Activated CD4-positive, alpha-beta memory T cell treated with anti-CD3 and anti-CD28 coated beads, Interleukin-2, amount 10 ng/mL, durations not matched to agents 7 days and 5 days (primary cell): ENCODE data around the gene ADAP1. TPM values are rescaled to one million over a fixed set of nuclear protein-coding genes. Genes with fewer than 3 reads are reported as not detected.
A peak's percentile ranks its signal among the peaks of the same experiment; 100 is the strongest.

ENCODE experiments used
- CTCF ChIA-PET: fragments of 350-600 bp; sonication (Branson Sonifier 250); formaldehyde crosslinking; loops from one replicate; lab custom pipeline; 2021; ENCODE audit warnings: antibody characterized with exemption, inconsistent platforms; lab: Charles Lee
- POLR2A ChIA-PET: fragments of 350-600 bp; sonication (Branson Sonifier 250); formaldehyde crosslinking; loops from one replicate; lab custom pipeline; 2021; ENCODE audit warnings: antibody characterized with exemption; lab: Charles Lee
- DNase-seq: peaks from one replicate; pipeline ENCODE4 v3.0.0-alpha.2; 2020
- H3K27ac Mint-ChIP-seq: one replicate; pipeline ENCODE4 v1.8.0; 2021; ENCODE audit warnings: mild to moderate bottlenecking, mixed read lengths
- H3K27me3 Mint-ChIP-seq: one replicate; pipeline ENCODE4 v1.8.0; 2021; ENCODE audit warnings: mixed read lengths
- H3K36me3 Mint-ChIP-seq: one replicate; pipeline ENCODE4 v1.8.0; 2021; ENCODE audit warnings: low read depth, mixed read lengths
- H3K4me1 Mint-ChIP-seq: one replicate; pipeline ENCODE4 v1.8.0; 2021; ENCODE audit warnings: mixed read lengths
- H3K4me3 Mint-ChIP-seq: one replicate; pipeline ENCODE4 v1.8.0; 2021; ENCODE audit warnings: mild to moderate bottlenecking, mixed read lengths
- H3K9me3 Mint-ChIP-seq: one replicate; pipeline ENCODE4 v1.8.0; 2021; ENCODE audit warnings: mixed read lengths
- total RNA-seq, 2 experiments: library from RNA; stranded (reverse); gene quantifications; one replicate each; pipeline ENCODE4 v1.2.3, GENCODE V29; 2021

The ADAP1 gene
- total RNA-seq, 2 experiments from 2014 or later: 11.1 to 13.0 TPM

DNA sequence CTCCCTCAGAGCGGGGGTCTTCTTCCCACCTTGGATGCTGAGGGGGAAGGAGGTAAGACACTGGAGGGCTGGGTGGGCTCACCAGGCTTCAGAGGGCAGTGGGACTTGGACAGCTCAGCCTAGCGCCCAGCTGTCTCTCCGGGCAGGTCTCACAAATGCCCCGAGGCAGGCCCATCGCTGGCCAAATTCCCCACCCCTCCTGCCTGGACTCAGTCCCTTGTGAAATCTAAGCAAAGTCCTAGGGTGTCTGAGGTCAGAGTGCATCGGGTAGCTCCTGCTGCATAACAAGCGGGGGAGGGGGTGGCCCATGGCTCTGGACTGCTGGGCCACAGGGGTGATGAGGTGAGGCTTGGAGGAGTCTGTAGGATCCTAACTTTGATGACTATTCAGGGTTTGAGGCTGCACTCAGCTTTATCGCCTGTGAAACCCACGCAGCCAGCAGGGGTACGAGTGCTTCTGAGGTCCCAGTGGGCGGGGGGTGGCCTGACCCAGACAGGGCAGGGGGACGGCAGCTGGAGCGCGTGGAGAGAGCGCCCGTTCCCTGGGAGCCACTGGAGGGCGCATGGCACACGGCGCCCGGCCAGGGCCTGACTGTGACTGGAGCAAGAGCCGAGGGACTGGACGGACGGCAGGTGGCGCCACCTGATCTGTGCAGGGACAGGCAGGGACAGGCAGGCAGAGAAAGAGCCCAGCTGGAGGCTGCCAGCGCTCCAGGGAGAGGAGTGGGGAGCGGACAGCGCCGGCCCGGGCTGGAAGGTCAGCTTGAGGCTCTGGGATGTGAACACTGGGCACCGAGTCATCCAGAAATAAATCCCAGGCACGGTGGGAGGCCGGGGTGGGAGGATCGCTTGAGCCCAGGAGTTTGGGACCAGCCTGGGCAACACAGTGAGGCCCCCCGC is 38.5 kb upstream of the ADAP1 start:
- H3K27ac Mint-ChIP-seq: no peak overlapping the region
- POLR2A ChIA-PET: interaction anchor here (0.9 to 3.9 kb wide), 7 partner anchors 16 to 183 kb away, joined by 3 to 28 read pairs (median 4); partner anchors contain the start of gene COX19
- H3K4me1 Mint-ChIP-seq: peaks cover 3% of the 10 kb centered on the region
- peak; percentile 96 for DNase-seq
- H3K4me3 Mint-ChIP-seq: no peak overlapping the region
- no peaks in the 10 kb centered on the region for H3K36me3 Mint-ChIP-seq
- no peaks in the 10 kb centered on the region for H3K9me3 Mint-ChIP-seq
- H3K27me3 Mint-ChIP-seq: no peaks in the 10 kb centered on the region
- CTCF ChIA-PET: interaction anchor here (0.7 to 7.3 kb wide), 36 partner anchors 11 to 671 kb away, joined by 3 to 270 read pairs (median 5); partner anchors contain the start of genes COX19 and GPR146

DNA sequence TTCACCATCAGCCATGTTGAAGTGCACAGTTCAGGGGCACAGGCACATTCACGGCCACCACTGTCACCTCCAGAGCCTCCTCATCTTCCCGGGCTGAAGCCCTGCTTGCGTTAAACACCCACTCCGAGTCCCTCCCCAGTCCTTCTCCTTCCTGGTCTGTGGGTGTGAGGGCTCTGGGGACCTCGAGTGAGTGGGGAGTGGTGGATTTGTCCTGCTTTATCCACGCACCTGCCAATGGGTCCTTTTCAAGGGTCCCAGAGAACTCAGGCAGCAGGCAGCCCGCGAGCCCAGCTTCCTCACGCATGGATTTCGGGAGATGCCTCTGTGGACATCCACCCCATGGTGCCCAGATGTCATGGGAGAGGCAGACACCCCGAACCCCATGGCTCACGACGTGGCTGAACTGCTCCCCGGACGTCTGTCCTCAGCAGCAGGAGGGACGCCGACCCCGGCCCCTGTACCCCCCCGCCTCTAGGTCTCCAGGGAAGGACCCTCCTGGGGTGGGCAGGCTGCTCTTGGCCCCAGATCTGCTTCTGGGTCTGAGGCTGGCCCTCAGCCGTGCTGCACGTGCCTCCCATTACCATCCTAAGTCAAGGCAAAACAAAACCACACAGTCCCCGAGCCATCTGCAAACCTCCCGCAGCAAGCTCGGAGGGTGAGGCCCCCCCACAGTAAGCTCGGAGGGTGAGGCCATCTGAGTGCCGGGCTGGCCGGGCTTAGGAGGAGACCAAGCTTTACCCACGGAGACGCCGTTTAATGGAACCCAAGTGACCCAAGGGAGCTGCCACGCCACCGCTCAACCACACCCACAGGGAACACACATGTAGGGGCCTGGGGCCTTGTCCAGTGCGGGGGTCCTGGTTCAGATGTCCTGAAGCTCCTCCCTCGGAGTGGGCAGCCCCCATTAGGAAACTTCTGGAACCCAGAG is 37.5 kb upstream of the ADAP1 start:
- Mint-ChIP-seq H3K4me1 (peaks cover 3% of the 10 kb centered on the region), H3K27ac (no peak overlapping the region), H3K4me3 (no peak overlapping the region), H3K27me3 (no peaks in the 10 kb centered on the region), H3K9me3 (no peaks in the 10 kb centered on the region), H3K36me3 (no peaks in the 10 kb centered on the region)
- POLR2A ChIA-PET: interaction anchor here (0.9 to 2.1 kb wide), 4 partner anchors 15 to 184 kb away, joined by 3 to 8 read pairs (median 6); partner anchors contain the start of gene COX19
- CTCF ChIA-PET: interaction anchor here (0.7 to 7.3 kb wide), 22 partner anchors 14 to 261 kb away, joined by 3 to 270 read pairs (median 10); partner anchors contain the start of genes COX19 and GPR146
- DNase-seq: no peak

DNA sequence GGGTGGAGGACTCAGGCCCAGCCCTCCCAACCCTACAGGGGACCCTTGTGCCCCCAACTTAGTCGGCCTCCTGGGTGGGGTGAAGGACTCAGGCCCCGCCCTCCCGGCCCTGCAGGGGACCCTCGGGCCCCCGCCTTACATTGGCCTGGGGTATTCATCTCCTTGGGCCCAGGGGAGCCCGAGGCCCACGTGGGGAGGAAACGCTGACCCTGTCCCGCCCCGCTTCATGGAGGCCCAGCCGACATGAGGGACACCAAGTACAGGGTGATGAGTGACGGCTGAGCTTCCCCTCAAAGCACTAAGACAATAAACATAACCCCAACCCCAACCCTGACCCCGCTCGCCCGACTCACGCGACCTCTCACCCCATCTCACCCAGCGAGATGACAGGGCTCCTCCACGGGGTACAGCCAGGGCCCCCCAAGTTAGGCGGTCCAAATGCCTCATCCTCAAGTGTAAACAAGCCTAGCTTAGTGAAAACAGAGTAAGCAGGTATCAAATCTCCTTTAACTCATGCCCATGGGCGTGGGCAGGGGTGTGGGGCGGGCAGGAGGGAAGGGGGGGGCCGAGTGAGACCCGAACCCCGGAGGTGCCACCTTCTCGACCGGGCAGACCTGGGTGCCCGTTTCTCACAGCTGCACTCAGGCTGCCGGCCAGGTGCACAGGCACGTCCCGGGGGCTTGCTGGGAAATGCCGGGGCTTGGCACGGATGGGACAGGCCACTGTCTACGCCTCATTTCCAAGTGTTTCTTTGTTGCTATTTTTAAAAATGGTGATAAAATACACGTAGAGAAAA is 36.7 kb upstream of the ADAP1 start:
- Mint-ChIP-seq H3K4me3 (no peak overlapping the region), H3K9me3 (no peaks in the 10 kb centered on the region), H3K36me3 (no peaks in the 10 kb centered on the region), H3K4me1 (peaks cover 3% of the 10 kb centered on the region), H3K27ac (no peak overlapping the region), H3K27me3 (no peaks in the 10 kb centered on the region)
- ChIA-PET CTCF (interaction anchor here (7.3 kb wide), 1 partner anchor 71 kb away, joined by 270 read pairs; no protein-coding TSS in a partner anchor), POLR2A (no interaction called here)
- DNase-seq: no peak

DNA sequence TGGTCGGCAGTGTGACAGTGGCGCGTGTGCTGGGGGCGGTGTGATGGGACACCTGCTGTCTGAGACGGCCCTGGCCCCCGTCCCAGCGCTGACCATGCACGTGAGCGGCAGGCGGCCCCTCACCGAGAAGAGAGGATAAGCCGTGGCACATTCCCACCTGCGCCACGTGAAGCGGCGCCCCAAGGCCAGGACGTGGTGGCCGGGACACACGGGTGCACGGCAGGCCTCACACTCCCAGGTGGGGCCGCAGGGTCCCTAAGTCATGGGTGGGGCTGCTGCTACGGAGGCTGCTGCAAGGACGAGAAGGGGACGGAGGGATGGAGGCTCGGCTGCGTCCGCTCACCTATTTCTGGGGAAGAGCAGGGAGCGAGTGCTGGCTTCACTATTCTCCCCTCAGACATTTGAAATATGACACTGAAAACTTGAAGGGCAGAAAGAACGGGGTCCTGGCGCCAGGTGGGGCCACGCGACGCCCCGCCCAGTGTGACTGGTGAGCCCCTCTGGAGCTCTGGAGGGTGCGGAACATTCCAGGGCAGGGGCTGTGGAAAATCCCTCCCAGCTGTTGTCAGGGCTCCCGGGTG is 36.0 kb upstream of the ADAP1 start:
- H3K4me3 Mint-ChIP-seq: no peak overlapping the region
- no peaks in the 10 kb centered on the region for H3K9me3 Mint-ChIP-seq
- H3K27me3 Mint-ChIP-seq: no peaks in the 10 kb centered on the region
- H3K27ac Mint-ChIP-seq: no peak overlapping the region
- POLR2A ChIA-PET: no interaction called here
- DNase-seq: no peak
- H3K36me3 Mint-ChIP-seq: no peaks in the 10 kb centered on the region
- H3K4me1 Mint-ChIP-seq: peaks cover 3% of the 10 kb centered on the region
- CTCF ChIA-PET: interaction anchor here (7.3 kb wide), 1 partner anchor 72 kb away, joined by 270 read pairs; no protein-coding TSS in a partner anchor

DNA sequence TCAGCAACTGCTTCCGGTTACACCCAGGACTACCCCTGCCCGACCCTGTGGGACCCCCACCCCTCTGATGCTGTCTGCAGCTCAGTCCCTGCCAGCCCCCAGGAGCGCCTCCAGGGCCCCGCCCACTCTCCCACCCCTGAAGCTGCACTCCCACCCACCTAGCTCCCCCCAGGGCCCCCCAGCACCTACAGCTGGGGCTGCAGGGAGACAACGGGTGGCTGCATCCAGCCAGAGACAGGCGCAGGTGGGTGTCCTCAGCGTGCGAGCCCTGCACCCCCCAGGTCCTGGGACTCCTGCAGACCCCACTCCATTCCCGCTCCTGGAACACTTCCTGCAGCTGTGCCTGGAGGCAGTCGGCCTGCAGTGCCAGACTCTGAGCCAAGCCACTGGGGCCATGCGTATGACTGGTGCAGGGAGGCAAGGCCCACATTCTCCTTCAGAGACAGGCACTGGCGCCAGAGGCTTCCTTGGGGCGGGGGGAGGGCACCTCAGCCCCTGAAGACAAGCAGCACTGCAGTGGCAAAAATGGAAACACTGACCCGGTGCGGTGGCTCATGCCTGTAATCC is 34.6 kb upstream of the ADAP1 start:
- POLR2A ChIA-PET: interaction anchor here (1.1 to 1.2 kb wide), 2 partner anchors 13 to 15 kb away, joined by 3 read pairs; partner anchors contain the start of gene COX19
- H3K27ac Mint-ChIP-seq: no peak overlapping the region

DNA sequence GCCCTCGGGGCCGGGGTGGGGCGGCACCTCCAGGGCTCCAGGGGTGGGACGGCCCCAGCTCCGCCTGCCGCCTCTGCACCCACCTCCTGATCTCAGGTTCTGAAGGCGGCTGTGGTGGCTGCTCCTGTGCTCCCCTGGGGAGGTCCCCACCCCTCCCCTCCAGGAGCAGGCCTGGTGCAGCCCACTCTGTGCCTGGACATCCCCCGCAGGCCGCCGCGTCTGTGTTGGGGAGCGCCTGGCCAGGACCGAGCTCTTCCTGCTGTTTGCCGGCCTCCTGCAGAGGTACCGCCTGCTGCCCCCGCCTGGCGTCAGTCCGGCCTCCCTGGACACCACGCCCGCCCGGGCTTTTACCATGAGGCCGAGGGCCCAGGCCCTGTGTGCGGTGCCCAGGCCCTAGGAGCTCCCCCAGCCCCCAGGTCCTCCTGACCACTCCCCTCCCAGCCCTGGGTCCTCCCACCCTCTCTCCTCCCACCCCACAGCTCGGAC is 34.0 kb upstream of the ADAP1 start:
- no peak overlapping the region for H3K27ac Mint-ChIP-seq
- no peak for DNase-seq
- ChIA-PET CTCF (no interaction called here), POLR2A (interaction anchor here (1.1 to 1.2 kb wide), 2 partner anchors 13 to 14 kb away, joined by 3 read pairs; partner anchors contain the start of gene COX19)
- H3K9me3 Mint-ChIP-seq: no peaks in the 10 kb centered on the region
- H3K4me1 Mint-ChIP-seq: peaks cover 3% of the 10 kb centered on the region
- H3K4me3 Mint-ChIP-seq: no peak overlapping the region
- H3K27me3 Mint-ChIP-seq: no peaks in the 10 kb centered on the region
- H3K36me3 Mint-ChIP-seq: no peaks in the 10 kb centered on the region

More for the DNA sequence above, 34.6 kb upstream of the ADAP1 start:
- Mint-ChIP-seq H3K36me3 (no peaks in the 10 kb centered on the region), H3K4me3 (no peak overlapping the region), H3K9me3 (no peaks in the 10 kb centered on the region), H3K27me3 (no peaks in the 10 kb centered on the region), H3K4me1 (peaks cover 3% of the 10 kb centered on the region)
- no peak for DNase-seq
- CTCF ChIA-PET: no interaction called here

DNA sequence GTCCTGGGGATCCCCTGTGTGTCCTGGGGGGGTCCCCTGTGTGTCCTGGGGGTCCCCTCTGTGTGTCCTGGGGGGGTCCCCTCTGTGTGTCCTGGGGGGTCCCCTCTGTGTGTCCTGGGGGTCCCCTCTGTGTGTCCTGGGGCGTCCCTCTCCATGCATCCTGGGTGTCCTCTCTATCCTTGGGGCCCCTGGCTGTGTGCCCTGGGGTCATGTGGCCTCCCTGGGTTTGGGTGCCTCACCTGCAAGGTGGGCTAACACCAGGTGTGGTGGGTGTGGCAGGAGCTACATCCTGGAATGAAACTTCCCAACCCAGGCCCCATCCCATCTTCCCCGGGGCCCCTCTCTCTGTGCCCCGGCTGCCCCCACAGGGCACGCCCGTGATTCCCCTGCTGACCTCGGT is 33.4 kb upstream of the ADAP1 start:
- Mint-ChIP-seq H3K27ac (no peak overlapping the region), H3K4me3 (no peak overlapping the region), H3K36me3 (no peaks in the 10 kb centered on the region), H3K27me3 (no peaks in the 10 kb centered on the region), H3K4me1 (no peaks in the 10 kb centered on the region), H3K9me3 (no peaks in the 10 kb centered on the region)
- DNase-seq: no peak
- ChIA-PET POLR2A (interaction anchor here (1.1 to 1.2 kb wide), 2 partner anchors 12 to 13 kb away, joined by 3 read pairs; partner anchors contain the start of gene COX19), CTCF (no interaction called here)

DNA sequence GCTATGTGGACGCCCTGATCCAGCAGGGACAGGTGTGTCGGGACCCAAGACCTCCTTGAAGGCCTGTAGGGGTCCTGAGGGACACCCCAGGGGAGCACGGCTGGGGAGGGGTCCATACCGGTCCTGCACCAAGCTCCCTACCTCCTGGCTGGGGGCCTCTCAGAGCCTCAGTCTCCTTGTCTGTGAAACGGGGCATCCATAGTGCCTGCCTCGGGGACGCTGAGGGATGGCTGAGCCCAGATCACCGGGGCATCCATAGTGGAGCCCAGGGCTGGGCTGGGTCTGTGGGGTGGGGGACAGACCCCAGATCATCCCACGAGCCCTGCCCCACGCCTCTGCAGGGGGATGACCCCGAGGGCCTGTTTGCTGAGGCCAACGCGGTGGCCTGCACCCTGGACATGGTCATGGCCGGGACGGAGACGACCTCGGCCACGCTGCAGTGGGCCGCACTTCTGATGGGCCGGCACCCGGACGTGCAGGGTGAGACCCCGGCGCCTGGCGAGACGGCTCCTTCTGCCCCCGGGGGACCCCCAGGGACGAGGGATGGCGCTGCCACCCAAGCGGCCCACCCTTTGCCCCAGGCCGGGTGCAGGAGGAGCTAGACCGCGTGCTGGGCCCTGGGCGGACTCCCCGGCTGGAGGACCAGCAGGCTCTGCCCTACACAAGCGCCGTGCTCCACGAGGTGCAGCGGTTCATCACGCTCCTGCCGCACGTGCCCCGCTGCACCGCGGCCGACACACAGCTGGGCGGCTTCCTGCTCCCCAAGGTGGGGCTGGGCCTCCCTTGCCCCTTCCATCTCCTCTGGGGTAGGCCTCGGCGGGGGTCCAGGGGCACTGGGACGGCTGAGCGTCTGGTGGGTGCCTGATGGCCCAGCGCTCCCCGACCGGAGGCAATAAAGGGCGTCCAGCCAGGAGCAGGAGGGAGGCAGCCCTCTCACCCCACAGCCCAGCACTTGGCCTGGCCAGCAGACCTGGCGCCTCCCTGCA is 32.6 kb upstream of the ADAP1 start:
- Mint-ChIP-seq H3K36me3 (no peaks in the 10 kb centered on the region), H3K4me3 (no peak overlapping the region), H3K9me3 (no peaks in the 10 kb centered on the region), H3K27me3 (no peaks in the 10 kb centered on the region), H3K4me1 (no peaks in the 10 kb centered on the region), H3K27ac (no peak overlapping the region)
- POLR2A ChIA-PET: no interaction called here
- CTCF ChIA-PET: no interaction called here
- no peak for DNase-seq

DNA sequence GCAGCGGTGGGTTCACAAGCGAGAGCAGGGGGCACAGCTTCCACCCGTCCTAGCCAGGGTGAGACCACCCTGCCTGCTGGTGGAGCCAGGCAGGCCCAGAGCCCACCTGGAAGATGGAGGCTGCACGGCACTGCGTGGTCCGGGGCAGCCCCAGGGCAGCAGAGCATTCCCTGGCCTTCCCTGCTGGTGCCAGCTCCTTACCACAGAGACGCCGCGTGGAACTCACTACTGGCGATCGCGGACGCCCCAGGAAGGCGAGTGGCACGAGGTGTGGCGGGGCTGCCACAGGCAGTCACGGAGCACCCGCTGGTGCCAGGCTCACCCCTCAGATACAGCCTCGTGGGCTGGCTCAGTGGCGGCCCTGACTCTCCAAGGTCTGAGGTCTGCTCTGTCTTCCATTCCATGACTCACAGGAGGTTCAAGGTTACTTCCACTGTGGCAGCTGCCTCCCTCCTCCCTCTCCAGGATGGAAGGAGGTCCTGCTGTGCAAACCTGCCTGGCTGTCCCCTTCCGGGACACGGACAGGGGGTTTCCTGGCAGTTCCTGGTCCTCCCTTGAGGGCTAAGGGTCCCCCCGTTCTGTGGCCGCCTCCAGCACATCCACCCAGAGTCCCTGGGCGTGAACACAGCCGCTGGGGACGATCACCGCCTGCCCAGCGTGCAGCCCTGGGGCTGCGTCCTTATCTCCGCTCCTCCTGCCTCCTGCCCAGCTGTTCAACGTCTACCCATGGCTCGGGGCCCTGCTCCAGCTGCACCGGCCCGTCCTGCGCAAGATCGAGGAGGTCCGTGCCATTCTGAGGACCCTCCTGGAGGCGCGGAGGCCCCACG is 31.6 kb upstream of the ADAP1 start:
- Mint-ChIP-seq H3K4me1 (no peaks in the 10 kb centered on the region), H3K36me3 (no peaks in the 10 kb centered on the region), H3K9me3 (no peaks in the 10 kb centered on the region), H3K27me3 (no peaks in the 10 kb centered on the region), H3K4me3 (no peak overlapping the region), H3K27ac (no peak overlapping the region)
- DNase-seq: no peak
- ChIA-PET POLR2A (interaction anchor here (1.2 kb wide), 1 partner anchor 11 kb away, joined by 4 read pairs; the partner anchor contains the start of gene COX19), CTCF (no interaction called here)

DNA sequence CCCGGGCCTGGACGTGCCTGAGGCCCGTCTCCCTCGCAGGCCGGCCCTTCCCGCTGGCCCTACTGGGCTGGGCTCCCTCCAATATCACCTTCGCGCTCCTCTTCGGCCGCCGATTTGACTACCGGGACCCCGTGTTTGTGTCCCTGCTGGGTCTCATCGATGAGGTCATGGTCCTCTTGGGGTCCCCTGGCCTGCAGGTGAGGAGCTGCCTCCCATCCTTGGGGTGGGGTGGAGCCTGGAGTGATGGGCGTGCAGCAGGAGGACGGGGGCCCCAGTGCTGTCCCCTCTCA is 30.6 kb upstream of the ADAP1 start:
- Mint-ChIP-seq H3K36me3 (no peaks in the 10 kb centered on the region), H3K4me1 (no peaks in the 10 kb centered on the region), H3K9me3 (no peaks in the 10 kb centered on the region), H3K27ac (no peak overlapping the region), H3K4me3 (no peak overlapping the region), H3K27me3 (no peaks in the 10 kb centered on the region)
- DNase-seq: no peak
- CTCF ChIA-PET: no interaction called here
- POLR2A ChIA-PET: interaction anchor here (1.2 to 1.3 kb wide), 2 partner anchors 10 to 18 kb away, joined by 4 read pairs; partner anchors contain the start of gene COX19
